ENCODE measurements around the gene MPLKIP. TPM values are rescaled to one million over a fixed set of nuclear protein-coding genes. Genes with fewer than 3 reads are reported as not detected.
"Not testable (repeated sequence)": the region's sequence is repeated elsewhere in the genome, so short reads cannot be mapped to it uniquely, and the experiment has no call there.

The MPLKIP gene
- total RNA-seq, 2 donors from 2014 or later: 34.2 to 36.9 TPM

DNA sequence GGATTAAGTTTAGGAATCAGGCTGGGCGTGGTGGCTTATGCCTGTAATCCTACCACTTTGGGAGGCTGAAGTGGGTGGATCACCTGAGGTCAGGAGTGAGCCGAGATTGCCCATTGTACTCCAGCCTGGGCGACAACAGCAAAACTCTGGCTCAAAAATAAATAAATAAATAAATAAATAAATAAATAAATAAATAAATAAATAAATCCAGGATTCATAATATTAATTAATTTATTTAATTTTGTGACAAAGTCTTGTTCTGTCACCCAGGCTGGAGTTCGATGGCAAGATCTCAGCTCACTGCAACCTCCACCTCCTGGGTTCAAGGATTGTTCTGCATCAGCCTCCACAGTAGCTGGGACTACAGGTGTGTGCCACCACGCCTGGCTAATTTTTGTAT, 4.6 kb upstream of the MPLKIP start:
- DNase-seq (no peak), ATAC-seq (no peak)
- intact Hi-C loops (cut with DNase I, micrococcal nuclease): no loop called here

DNA sequence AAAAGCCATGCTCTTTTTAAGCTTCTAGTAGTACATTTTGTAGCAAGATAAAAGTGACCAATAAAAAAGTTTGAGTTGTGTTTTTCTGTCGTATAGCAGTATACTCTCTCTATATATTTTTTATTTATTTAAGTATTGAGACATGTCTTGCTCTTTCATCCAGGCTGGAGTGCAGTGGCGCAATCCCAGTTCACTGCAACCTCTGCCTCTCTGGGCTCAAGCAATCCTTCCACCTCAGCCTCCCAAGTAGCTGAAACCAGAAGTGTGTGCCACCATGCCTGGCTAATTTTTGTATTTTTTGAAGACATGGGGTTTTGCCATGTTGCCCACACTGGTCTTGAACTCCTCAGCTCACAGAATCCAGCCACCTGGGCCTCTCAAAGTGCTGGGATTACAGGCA, 3.1 kb upstream of the MPLKIP start:
- no peak for DNase-seq
- ATAC-seq: no peak
- intact Hi-C loops (cut with DNase I, micrococcal nuclease): no loop called here

DNA sequence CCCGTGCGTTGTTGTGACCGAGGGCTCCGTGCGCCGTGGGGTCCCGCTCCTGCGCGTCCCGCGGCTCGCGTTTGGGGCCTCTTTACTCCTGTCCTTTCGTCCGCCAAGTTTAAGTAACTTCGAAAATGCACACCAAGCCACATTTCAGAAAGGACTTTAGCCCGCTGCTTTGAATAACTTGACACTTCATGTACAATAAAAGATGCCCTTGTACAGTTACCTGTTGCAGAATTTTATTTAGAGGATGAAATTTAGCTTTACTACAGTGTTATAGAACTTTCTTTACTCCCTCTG, 842 bp upstream of the MPLKIP start:
- intact Hi-C loops (cut with DNase I, micrococcal nuclease): no loop called here
- ATAC-seq (no peak), DNase-seq (no peak)

DNA sequence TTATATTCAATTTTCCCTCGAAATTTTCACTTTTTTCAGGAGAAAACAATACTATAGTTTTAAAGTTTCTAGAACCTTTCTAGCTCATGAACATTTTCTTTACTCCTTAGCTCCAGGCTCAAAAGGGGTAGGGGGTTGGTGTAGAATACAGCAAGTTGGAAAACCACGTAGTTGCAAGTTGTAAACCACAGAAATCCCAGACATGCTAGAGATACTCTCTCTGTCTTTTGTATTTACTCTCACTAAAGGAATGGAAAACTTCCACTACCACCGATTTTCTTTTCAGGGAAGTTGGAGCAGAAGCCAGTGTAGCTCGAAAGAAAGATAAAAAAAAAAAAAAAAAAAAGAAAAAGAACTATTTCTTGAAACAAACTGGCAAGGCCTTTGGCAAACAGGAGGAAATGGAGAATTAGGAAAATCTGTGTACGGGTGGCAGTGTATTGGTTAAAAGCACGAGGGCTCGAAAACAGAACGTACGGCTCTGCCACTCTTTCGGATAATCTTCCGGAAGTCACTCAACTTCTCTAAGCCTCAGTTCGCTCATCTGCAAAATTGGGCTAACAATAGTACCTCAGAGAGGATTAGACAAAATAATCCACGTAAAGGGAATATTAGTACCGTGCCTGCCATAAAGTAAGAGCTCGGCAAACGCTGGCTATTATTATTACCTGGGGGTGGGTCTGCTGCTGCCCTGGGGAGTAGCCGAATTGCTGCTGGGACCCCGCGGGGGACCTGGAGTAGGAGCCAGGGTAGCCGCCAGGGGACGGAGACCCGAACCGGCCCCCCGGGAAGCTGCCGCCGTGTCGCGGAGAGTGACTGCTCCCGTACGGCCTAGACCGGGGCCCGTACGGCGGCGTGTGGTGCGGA, 628 bp downstream of the MPLKIP start:
- ATAC-seq: peak; percentile 73
- intact Hi-C loops (cut with DNase I, micrococcal nuclease): no loop called here
- no peak for DNase-seq

DNA sequence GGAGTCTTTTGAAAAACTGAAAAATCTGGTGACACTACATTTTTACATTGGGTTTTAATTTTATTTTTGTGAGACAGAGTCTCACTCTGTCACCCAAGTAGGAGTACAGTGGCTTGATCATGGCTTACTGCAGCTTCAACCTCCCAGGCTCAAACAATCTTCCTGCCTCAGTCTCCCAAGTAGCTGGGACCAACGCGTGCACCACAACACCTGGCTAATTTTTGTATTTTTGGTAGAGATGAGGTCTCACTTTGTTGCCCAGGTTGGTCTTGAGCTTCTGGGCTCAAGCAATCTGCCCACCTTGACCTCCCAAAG, 11.5 kb downstream of the MPLKIP start:
- intact Hi-C loops (cut with DNase I, micrococcal nuclease): no loop called here
- ATAC-seq (no peak), DNase-seq (no peak)

DNA sequence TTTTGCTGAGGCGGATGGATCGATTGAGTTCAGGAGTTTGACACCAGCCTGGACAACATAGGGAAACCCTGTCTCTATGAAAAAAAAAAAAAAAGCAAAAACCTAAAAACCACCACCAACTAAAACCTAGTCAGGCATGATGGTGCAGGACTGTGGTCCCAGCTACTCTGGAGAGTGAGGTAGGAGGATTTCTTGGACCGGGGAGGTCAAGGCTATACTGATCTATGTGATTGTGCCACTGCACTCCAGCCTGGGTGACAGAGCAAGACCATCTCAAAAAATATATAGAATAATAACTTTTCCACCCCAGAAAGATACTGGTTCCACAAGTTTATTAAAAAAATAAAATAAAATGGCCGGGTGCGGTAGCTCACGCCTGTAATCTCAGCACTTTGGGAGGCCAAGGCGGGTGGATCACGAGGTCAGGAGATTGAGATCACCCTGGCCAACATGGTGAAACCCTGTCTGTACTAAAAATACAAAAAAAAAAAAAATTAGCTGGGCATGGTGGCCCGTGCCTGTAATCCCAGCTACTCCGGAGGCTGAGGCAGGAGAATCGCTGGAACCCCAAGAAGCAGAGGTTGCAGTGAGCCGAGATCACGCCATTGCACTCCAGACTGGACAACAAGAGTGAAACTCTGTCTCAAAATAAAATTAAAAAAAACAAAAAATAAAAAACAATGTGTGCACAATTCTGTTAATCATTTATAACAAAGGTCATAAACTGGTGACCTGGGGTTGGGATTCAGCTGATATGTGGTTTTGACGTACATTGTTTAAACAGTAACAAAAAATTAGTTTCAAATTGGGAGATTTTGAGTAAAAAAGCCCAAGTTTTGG, 12.1 kb downstream of the MPLKIP start:
- DNase-seq; intact Hi-C loops (cut with DNase I, micrococcal nuclease); ATAC-seq: not testable (repeated sequence)

DNA sequence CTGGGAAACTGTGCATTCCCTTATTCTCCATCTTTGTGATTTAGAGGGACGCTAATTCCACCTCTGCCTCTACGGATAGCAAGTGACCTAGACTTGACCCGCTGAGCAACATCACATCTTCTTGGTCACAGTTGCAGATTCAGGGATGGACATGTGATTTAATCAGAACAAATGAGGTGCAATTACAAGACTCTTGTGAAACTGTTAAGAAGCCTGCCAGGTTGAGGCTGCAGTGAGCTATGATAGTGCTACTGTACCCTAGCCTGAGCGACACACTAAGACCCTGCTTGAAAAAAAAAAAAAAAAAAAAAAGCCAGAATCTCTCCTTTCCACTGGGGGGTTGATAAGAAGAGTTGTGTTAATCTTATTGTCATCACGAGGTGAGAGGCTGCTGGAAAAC, 14.4 kb downstream of the MPLKIP start:
- no peak for ATAC-seq
- intact Hi-C loops (cut with DNase I, micrococcal nuclease): no loop called here
- DNase-seq: no peak

DNA sequence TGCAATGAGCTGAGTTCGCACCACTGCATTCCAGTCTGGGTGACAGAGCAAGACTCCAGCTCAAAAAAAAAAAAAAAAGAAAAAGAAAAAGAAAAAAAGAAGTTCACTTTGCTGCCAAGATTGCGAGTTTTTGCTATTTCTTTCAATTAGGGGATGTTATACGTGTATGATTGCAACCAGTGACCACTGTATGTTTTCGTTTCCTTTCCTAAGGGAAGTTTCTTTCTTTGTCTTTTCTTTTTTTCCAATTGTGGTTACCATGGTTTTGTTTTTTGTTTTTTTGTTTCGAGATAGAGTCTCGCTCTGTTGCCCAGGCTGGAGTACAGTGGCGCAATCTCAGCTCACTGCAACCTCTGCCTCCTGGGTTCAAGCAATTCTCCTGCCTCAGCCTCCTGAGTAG, 16.2 kb downstream of the MPLKIP start:
- ATAC-seq; DNase-seq; intact Hi-C loops (cut with DNase I, micrococcal nuclease): not testable (repeated sequence)

DNA sequence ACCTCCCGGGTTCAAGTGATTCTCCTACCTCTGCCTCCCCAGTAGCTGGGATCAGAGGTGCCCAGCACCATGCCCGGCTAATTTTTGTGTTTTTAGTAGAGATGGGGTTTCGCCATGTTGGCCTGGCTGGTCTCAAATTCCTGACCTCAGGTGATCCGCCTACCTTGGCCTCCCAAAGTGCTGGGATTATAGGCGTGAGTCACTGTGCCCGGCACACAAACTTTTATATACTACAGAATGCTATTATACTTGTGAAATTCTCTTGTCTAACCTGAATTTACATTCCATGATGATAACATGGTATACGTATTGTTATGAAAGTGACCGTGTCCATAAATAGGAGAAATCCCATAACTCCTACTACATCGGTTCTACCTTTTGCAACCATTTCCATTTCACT, 17.2 kb downstream of the MPLKIP start:
- intact Hi-C loops (cut with DNase I, micrococcal nuclease); ATAC-seq; DNase-seq: not testable (repeated sequence)

DNA sequence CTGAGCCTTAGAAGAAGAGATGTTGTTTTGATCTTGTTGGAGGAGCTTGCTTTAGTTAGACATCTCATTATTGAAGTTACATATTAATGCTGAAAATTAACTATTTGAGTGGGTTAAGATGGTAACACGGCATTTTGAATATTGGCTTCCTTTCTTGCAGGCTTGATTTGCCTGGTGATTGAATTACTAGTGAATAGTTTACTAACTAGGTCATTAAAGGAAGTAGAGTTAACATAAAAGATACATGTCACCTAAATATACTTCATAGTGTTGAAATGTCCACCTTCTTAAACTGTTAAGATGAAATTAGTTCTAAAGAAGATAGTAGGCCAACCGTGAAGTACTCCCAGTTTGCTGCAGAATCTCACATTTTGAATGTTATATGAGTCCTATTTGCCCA, 18.5 kb downstream of the MPLKIP start:
- ATAC-seq: no peak
- no peak for DNase-seq
- intact Hi-C loops (cut with DNase I, micrococcal nuclease): no loop called here

DNA sequence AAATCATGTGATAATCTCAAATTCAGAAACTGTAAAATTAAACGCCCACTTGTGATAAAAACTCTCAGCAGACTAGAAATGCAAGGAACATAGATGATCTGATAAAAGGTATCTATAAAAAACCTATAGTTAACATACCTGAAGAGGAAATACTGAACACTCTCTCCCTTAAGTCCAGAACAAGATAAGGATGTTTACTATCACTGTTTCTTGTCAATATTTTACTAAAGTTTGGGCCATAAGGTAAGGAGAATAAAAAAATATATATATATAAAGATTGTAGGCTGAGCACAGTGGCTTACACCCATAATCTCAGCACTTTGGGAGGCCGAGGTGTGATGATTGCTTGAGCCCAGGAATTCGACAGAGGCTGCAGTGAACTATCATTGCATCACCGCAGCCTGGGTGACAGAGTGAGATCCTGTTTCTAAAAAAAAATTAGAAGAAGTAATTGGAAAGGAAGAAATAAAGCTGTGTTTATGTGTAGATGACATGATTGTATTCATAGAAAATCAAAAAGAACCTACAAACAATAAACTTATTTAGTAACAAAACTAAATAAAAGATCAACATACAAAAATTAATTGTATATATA, 28.4 kb downstream of the MPLKIP start:
- DNase-seq (no peak), ATAC-seq (peak; percentile 88)
- intact Hi-C loops (cut with DNase I, micrococcal nuclease): no loop called here

DNA sequence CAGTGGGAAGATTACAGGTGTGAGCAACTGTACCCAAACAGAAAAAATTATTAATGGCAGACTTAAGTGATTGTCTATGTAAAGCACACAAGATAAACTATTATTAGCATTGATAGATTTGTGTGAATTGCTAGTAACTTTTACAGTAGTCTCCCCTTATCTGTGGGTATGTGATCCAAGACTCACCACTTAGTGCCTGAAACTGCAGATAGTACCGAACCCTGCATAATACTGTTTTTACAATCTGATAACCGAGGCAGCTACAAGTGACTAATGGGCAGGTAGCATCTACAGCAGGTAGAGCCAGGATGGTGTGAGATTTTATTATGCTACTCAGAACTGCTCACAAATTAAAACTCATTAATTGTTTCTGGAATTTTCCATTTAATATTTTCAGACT, 31.5 kb downstream of the MPLKIP start:
- ATAC-seq: no peak
- intact Hi-C loops (cut with DNase I, micrococcal nuclease): no loop called here
- no peak for DNase-seq

DNA sequence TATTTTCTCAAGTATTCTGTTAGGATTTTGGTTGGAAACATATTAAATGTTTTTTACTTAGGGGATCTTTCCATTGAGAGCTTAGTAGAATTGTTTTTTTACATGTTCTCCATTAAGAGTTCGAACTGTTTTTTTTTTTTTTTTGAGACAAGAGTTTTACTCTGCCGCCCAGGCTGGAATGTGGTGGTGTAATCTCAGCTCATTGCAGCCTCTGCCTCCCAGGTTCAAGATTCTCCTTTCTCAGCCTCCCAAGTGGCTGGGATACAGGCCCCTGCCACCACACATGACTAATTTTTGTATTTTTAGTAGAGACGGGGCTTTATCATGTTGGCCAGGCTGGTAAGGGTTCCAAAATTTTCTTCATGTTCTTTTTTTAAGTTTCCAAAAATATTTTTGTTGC, 33.2 kb downstream of the MPLKIP start:
- ATAC-seq (no peak), DNase-seq (no peak)
- intact Hi-C loops (cut with DNase I, micrococcal nuclease): no loop called here

DNA sequence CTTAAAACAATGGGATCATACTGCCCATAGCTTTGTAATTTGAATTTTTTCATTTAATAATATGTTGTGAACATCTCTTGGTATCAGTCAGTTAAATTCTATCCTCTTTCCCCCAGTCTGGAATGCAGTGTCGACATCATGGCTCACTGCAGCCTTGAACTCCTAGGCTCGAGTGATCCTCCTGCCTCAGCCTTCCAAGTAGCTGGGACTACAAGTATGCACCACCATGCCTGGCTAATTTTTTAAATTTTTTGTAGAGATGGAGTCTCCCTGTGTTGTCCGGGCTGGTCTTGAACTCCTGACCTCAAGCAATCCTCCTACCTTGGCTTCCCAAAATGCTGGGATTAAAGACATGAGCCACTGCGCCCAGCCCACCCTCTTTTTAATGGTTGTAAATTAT, 34.6 kb downstream of the MPLKIP start:
- intact Hi-C loops (cut with DNase I, micrococcal nuclease): no loop called here
- ATAC-seq (no peak), DNase-seq (no peak)

DNA sequence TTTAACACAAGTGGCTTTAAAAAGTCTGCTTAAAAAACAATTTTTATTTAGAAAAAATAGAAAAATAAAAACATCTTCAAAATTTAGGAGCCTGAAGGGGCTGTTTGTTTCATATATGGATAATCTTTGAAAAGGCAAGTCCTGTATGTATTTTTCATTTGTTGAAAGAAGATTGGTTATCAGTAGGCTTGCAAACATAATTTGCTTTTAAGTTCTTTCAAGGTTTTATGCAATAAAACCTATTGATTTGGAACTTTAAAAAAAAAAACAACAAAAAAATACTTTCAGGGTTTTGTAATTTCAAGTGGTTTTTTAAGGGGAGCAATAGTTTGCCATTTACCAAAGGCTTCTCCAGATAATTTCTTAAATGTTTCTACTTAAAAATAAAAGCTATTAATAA, 35.6 kb downstream of the MPLKIP start:
- no peak for ATAC-seq
- intact Hi-C loops (cut with DNase I, micrococcal nuclease): no loop called here
- DNase-seq: no peak

DNA sequence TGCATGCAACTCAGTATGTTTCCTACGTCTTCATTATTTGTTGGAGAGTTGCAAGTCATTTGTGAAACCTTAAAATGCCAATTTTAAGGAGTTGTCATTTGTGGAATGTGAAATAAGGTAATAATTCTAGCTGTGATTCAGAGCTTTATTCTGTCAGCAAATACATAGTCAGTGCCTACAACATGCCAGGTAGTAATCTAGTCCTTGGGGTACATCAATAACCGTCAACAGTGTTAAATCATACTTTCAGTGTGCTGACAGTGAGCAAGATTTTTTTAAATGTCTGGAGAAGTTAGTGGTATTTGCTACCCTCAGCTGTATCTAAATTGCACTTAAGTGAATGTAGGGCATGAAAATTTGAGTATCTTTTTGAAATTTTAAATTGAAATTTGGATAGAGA, 36.7 kb downstream of the MPLKIP start:
- intact Hi-C loops (cut with DNase I, micrococcal nuclease): no loop called here
- DNase-seq (no peak), ATAC-seq (no peak)

DNA sequence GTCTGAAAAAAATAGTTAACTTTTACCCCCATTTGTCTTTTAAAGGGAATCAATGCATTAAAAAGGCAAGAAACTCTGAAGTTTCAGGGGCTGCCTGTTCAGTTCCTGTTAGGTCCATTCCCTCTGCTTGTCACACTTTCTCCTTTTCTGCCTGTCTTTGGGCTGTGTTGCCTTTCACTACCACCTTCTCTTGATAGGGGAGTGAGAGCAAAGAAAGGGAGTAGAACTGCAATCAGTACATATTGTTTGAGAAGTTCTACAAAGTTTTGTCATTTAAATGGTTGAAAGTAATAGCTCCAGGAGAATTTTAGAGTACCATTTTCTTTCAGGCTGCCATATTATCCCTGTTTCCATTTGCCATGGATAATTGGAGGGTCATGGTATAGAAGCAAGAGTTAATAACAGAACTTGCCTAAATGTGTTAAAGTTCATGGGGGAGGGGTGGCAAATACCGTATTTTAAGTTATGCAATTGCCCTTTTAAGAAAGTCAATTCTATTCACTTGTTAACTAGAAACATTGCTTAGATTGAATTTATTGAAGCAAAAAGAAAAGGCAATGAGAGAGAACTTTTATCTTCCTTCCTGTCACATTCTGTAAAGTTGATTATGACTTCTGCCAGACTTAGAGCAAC, 38.6 kb downstream of the MPLKIP start:
- DNase-seq: no peak
- ATAC-seq: no peak
- intact Hi-C loops (cut with DNase I, micrococcal nuclease): no loop called here

DNA sequence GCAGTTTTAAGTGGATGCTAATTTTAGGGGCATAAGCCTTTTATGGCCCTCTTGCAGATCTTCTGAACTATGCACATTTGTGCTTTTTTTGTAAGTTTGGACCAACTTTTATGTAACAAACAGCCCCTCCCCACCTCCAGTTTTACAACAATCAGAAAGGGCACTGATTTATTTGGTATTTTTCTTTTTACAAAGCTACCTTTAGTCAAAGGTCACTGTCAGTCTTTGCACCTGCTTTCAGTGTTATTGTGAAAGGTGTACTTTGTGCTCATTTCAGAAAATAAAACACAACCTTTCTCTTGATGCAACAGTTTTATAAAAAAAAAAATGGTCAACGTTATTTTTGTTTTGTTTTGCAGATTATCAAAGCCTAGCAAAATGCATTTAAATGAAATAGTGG, 39.2 kb downstream of the MPLKIP start:
- intact Hi-C loops (cut with DNase I, micrococcal nuclease): no loop called here
- DNase-seq (no peak), ATAC-seq (no peak)

DNA sequence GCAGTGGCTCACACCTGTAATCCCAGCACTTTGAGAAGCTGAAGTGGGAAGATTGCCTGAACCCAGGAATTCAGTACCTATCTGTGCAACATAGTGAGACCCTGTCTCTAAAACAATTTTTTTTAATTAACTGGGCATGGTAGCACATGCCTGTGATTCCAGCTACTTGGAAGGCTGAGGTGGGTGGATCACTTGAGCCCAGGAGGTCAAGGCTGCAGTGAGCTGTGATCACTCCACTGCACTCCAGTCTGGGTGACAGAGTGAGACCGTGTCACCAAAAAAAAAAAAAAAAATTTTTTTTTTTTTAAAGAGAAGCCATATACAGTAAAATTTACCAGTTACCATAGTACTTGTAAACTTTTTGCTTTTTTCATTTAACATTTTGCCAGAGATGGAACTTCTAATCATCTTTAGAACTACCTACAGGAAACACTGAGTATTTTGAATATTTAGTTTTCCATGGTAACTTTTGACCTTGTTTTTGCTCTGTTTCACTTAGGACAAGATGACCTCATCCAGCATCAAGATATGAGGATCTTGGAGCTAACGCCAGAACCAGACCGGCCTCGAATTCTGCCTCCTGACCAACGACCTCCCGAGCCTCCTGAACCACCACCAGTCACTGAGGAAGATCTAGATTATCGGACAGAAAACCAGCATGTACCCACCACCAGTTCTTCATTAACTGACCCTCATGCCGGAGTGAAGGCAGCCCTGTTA, 40.6 kb downstream of the MPLKIP start:
- ATAC-seq (no peak), DNase-seq (no peak)
- intact Hi-C loops (cut with DNase I, micrococcal nuclease): no loop called here
